GM18951 (cell line): ENCODE results near the gene TRAF1.

Experiments
- POLR2A ChIP-seq: IDR thresholded peaks from 4 replicates; pipeline ENCODE4 v1.6.1; 2011; ENCODE audit warnings: mild to moderate bottlenecking; ENCODE audit not compliant: insufficient read length, insufficient read depth; ENCODE audit errors: extremely low read depth
- in situ Hi-C: fragments of 300-500 bp; cut with MboI; formaldehyde crosslinking; loops from one replicate; pipeline ENCODE4 v1.12.0; 2022; ENCODE audit warnings: low sequenced_read_pairs, mixed read lengths, inconsistent platforms; ENCODE audit not compliant: unreplicated experiment

The TRAF1 gene

DNA sequence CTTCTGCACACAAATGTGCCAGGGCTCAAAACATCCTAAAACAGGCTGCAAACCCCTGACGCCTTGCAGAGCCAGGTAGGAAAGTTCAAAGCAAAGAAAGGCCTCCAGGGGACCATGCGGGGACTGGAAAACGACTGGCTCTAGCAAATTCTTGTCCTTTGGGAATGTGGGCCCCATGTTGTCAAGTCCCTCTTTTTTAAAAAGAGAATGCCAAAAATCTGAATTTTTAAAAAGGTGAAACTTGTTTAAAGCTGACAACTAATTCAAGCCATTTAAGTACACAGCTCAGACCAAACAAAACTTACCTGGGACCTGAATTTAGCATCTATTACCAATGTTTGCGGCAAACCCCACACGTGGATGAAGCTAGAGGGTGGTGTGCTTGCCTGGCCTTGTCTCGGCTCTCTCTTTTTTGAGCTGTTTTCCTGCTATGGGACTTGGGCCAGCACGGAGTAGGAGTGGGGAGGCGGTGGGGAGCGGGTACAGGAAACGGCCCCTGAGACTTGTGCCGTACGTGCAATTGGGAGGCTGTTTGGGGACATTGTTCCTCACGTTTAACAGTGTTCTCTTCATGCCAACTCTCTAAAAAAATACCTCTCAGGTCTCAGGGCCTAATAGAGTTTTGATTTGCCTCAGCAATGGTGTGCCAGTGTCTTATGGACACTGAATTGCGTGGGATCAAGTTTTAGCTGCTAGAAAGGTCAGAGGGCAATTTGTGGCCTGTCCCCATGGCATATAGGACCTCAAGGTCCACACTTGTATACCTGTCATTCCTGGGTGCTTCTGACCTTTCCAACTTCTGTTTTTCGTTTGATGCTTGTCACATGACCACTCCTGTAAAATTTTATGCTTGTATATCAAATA, 34.5 kb downstream of the TRAF1 start:
- in situ Hi-C loops = no loop called here
- no peak for TF ChIP-seq POLR2A

DNA sequence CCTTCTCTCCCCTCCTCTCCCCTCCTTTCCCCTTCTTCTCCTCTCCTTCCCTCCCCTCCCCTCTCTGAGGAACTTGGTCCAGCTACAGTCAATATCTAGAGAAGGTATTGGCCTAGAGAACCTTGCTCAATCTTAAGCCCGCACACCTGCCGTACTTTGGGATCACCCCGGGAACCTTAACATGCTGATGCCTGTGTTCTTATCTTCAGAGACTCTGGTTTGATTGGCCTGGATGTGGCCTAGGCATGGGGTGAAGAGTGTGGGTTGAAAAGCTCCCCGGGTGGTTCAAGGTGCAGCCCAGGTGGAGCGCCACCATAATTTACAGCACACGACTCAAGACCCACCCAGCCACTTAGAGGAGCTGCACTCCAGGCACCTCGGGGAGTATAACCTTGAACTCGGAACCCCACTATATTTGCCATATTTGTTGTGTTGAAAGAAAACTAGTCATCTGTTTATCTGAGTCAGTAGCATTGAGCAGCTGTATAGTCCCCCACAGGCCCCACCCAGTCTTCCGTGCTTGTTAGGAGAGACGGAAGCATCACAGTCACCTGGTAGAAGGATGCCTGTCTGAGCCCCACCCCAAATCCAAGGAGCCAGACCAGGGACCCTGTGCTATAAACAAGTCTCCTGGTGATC, 35.2 kb downstream of the TRAF1 start:
- in situ Hi-C loops = no loop called here
- no peak for TF ChIP-seq POLR2A

DNA sequence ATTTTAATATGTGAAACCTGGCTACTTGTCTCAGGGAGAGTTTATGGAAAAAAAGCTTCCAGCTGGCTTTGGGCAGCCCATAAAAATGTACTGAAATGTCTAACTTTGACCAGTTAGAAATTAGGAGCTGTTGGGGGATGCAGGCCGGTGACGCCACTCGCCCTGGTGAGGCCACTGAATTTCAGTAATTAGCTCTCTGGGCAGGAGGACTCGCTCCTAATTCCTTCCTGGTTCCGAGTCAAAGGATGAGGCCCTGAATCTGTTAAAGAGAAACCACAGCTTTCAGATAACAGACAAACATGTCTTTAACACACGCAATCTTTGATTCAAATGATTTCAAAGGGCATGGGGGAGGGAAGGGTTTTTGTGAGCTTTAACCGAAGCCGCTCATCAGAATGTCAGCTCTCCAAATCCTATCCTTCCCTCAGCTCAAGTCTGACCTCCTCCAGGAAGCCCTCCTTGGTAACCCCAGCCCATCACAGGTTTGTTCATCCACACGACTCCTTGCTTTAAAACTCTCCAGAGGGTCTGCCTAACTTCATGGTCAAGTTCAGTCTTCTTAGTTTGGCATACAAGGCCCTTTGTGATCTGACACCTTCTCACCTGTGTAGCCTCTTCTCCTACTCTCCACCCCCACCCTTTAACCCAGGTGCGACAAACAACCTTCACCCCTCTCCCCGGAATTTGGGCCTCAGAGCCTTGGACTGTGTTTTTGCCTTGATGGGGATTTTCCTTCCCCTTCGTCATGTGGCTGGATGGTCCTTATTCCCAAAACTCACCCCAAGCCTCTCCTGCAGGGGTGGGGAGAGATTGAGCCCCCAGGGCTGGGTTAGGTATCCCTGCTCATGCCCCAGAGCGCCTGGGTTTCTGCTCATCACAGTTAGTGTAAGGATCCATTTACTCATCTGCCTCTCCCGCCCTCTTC, 36.0 kb downstream of the TRAF1 start:
- TF ChIP-seq POLR2A = no peak

DNA sequence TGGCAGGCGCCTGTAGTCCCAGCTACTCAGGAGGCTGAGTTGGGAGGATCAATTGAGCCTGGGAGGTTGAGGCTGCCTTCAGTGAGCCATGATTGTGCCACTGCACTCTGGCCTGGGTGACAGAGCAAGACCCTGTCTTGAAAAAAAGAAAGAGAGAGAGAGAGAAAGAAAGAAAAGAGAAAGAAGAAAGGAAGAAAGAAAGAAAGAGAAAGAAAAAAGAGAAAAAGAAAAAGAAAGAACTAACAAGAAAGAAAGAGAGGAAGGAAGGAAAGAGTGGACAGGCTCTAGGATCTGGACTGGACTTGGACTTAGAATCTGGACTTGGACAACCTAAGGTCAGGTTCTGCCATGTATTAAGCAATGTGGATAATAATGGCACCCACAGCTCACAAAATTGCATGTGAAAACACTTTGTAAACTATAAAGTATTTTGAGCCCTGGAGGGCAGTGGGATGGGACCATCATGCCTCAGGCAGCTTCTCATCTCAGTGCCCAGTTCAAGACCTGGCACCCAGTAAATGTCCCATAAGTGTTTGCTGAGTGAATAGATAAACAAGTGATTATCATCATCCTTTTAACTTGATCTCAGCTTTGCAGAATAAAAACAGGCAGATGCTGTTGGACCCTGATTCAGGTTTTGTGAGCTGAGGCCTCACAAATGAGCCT, 36.9 kb downstream of the TRAF1 start:
- TF ChIP-seq POLR2A = no peak
- in situ Hi-C loops = no loop called here

More for the DNA sequence above, 36.0 kb downstream of the TRAF1 start:
- in situ Hi-C loops = no loop called here

DNA sequence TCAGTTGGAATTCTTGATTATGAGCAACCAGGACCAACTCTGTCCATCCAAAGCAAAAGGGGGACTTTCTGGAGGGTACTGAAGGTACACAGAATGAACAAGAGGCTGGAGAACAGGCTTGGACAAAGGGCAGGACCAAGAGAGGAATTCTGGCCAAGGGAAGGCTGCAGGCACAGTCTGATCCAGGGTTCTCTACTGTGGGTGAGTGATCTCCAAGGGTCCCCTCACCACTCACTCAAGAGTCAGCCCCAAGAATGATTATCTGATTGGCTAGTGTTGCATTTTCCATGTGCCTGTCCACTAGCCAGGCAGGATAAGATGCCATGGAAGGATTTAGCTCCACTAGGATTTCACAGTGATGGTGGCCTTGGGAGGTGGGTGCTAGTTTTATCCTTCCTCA, 38.0 kb downstream of the TRAF1 start:
- in situ Hi-C loops = no loop called here
- no peak for TF ChIP-seq POLR2A

DNA sequence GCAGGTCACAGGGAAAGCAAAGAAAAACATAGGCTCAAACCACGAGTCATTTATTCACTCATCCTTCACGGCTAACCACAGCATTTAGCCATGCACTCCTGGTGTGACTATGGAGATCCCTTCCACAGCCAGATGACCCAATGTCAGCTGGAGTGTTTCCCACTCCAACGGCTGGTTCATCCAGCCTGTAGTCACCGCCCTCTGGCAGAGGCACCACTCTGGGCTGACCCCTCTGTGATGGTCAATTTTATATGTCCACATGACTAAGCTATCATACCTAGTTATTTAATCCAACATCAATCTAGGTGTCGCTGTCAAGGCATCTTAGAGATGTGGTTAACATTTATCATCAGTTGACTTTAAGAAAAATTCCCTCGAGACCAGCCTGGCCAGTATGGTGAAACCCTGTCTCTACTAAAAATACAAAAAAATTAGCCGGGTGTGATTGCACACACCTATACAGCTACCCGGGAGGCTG, 40.1 kb downstream of the TRAF1 start:
- TF ChIP-seq POLR2A = no peak
- in situ Hi-C loops = no loop called here

DNA sequence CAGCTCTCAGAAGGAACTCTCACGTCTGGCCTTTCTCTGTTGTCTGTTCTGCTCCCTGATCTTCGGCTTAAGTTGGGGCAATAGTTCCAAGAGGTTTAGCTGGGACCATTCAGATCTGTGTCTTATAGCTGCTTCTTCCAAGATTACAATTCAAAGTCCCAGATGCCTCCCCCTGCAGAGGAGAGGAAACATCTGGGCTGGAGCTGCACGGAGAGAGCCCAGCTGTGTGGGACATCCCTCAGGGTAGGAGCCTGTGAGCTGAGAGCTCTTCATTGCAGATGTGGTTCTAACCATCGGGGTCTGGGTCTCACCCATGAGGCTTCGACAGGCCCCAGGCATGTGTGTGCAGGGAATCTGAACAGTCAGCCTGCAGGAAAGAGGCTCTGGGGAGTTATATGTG, 40.6 kb downstream of the TRAF1 start:
- TF ChIP-seq POLR2A = no peak
- in situ Hi-C loops = no loop called here

DNA sequence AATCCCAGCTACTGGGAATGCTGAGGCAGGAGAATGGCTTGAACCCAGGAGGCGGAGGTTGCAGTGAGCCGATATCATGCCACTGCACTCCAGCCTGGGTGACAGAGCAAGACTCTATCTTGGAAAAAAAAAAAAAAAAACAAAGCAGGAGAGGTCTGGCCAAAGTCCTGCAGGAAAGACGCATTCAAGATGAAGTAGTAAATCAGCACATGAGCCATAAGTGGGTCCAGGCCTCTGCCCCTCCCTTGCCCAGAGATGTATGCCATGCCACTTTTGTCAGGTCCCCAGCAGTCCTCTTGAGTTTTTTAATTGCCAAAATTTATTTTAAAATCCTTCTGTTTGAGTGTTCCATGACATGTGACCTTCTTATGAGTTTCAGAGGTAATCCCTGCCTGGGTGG, 41.1 kb downstream of the TRAF1 start:
- no peak for TF ChIP-seq POLR2A
- in situ Hi-C loops = no loop called here

DNA sequence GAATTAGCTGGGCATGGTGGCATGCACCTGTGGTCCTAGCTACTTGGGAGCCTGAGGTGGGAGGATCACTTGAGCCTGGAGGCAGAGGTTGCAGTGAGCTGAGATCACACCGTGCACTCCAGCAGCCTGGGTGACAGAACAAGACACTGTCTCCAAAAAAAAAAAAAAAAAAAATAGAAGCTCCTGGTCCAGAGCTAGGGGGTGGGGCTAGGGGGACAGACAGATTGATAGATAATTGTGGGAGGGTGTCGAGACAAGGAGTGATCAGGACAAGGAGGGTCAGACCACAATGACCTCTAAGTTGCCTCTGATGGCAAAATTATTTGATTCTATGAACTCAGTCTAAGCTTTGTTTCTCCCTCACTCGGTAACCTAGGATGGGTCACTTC, 43.0 kb downstream of the TRAF1 start:
- no peak for TF ChIP-seq POLR2A

DNA sequence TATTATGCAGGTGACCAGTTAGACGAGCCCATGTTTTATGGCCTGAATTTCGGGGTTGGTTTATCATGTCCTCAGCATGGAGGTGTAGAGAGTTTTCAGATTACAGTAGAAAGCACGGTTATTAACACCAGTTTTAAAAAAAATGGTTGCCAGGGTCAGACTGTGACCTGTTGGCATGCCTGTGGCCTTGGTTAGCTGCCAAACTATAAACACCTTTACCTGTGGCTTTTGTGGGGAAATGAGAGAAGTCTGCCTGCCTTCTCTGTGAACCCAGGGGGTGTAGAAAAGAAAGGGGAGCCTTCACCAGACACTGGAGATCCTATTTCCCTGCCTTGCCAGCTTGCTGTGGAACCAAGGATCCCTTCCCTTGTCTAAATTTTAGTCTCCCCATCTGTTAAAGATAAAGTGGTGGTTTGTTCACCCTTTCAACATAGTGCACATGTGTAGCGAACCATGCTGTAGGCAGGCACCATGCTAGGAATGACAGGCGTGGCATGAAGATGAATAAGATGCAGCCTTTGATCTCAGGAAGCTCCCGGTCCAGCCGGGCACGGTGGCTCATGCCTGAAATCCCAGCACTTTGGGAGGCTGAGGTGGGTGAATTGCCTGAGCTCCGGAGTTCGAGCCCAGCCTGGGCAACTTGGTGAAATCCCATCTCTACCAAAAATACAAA, 43.5 kb downstream of the TRAF1 start:
- TF ChIP-seq POLR2A = no peak
- in situ Hi-C loops = no loop called here

More for the DNA sequence above, 43.0 kb downstream of the TRAF1 start:
- in situ Hi-C loops = no loop called here

DNA sequence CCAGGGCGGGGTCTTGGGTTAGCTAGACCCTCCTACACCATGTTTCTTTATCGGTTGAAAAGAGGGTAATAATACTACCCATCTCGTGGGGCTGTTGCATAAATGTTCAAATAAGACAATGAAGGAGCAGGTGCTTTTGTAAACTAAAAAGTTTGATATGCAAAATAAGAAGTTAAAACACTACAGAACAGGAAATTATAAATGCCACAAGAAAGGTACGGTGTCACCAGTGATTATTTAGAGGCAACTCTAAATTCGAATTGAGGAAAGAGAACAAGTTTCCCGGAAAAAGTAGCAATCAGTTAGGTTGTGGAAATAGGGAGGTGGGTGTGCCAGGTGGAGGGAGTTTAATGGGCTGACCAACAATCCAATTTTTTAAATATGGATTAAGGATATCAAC, 47.1 kb downstream of the TRAF1 start:
- in situ Hi-C loops = no loop called here
- no peak for TF ChIP-seq POLR2A
